HG03103 (cell line): ENCODE measurements around the gene SUCLG1.
"Not testable (repeated sequence)": the region's sequence is repeated elsewhere in the genome, so short reads cannot be mapped to it uniquely, and the experiment has no call there.

Experiments used
- ATAC-seq: cut with Tn5 transposase; IDR thresholded peaks from one replicate; pipeline ENCODE4 v1.9.1; 2021; ENCODE audit warnings: low read depth; ENCODE audit not compliant: unreplicated experiment

The SUCLG1 gene

GRCh38 chr2:84424152-84424551 is 34.9 kb downstream of the SUCLG1 start:
- ATAC-seq, result no peak

- ATAC-seq, result no peak
These were observed 37.3 kb downstream of the SUCLG1 start for GRCh38 chr2:84421791-84422190.

DNA sequence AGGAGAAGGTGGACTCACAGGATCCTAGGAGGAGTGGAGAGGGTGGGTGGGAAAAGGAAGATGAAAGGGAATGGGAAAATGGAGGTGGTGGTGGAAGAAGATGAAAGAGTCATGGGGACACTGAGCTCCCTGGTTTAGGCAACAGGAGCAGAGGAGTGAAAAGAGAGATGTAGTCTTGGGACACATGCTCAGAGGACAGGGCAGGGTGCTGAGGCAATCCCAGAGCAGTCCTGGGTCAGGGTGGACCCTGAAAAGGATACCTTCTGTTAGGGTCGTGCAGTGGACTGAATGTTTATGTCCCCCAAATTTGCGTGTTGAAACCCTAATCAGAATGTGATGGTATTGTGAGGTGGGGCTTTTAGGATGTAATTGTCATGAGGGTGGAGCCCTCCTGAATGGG is 37.9 kb downstream of the SUCLG1 start:
- no peak for ATAC-seq

DNA sequence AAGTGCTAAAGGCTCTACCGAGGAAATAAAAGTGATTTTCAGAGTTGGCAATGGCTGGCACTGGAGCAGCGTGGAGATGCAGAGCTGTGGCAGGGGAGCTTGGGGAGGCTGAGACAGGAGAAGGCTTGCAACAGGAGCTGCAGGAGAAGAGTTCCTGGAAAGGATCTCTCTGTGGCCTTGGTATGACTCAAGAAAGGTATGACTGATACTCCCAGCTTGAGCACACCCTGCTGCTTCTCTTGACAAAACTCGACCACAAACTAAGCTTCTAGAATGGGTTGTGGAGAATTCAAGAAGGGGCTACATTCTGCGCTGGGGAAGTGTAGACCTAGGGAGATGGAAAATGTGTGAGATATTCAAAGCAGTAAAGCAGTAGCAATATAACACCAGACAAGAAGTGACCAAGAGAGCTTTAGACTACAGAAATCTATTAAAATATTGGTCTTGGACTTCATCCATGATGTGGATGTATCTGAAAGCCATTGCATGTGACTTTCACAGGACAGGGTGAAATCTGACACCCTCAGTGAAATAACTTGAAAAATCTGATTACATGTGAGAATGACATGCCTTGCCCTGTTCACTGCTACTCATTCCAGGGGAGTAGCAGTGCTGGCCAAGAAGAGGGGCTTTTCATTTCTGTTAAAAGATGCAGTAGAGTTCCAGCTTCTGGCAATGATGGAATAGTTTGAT is 41.5 kb downstream of the SUCLG1 start:
- no peak for ATAC-seq

- no peak for ATAC-seq
These were observed 49.5 kb downstream of the SUCLG1 start for GRCh38 chr2:84409531-84409930.

- not testable (repeated sequence) for ATAC-seq
These were observed 57.0 kb downstream of the SUCLG1 start for GRCh38 chr2:84402111-84402510.

DNA sequence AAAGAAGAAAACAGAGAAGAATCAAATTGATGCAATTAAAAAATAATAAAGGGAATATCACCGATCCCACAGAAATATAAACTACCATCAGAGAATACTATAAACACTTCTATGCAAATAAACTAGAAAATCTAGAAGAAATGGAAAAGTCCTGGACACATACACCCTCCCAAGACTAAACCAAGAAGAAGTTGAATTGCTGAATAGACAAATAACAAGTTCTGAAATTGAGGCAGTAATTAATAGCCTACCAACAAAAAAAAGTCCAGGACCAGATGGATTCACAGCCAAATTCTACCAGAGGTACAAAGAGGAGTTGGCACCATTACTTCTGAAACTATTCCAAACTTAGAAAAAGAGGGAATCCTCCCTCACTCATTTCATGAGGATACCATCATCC is 59.2 kb downstream of the SUCLG1 start:
- not testable (repeated sequence) for ATAC-seq

GRCh38 chr2:84395820-84396219 is 63.3 kb downstream of the SUCLG1 start:
- ATAC-seq, result no peak

GRCh38 chr2:84394628-84395027 is 64.5 kb downstream of the SUCLG1 start:
- no peak for ATAC-seq

DNA sequence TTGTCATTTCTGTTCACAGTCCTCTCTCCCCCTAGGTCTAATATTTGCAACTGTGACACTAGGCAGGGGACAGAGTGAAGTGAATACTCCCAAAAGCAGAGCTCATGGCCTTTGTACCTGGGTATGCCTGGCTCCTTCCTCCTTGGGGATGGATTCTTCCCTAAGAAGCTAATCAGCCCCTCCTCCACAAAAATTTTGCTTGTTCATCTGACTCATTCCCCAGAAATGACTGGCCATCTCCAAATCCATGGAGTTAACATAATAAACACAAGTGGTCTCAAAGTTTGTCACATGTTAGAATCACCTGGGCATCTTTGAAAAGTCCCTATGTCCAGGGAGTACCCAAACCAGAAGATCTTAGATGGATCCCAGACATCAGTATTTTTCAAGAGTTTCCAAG is 65.3 kb downstream of the SUCLG1 start:
- no peak for ATAC-seq

DNA sequence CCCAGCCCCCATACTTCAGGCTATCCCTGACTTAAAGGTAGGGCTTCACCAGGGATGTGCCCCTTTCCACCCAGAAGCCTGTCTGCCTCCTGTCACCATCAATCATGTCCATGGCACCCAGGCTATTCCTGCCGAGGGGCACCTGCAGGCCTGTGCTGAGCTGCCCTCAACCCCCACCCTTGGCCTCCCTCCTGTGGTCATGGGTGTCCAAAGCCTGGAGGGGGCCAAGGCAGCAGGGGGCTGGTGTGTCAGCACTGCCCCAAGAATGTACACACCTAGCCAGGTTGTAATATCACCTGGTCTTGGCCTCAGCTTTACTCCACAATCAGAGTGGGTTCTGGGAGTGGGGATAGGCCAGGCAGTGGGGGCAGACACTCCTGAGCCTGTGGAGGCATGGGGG is 69.3 kb downstream of the SUCLG1 start:
- ATAC-seq, result no peak

DNA sequence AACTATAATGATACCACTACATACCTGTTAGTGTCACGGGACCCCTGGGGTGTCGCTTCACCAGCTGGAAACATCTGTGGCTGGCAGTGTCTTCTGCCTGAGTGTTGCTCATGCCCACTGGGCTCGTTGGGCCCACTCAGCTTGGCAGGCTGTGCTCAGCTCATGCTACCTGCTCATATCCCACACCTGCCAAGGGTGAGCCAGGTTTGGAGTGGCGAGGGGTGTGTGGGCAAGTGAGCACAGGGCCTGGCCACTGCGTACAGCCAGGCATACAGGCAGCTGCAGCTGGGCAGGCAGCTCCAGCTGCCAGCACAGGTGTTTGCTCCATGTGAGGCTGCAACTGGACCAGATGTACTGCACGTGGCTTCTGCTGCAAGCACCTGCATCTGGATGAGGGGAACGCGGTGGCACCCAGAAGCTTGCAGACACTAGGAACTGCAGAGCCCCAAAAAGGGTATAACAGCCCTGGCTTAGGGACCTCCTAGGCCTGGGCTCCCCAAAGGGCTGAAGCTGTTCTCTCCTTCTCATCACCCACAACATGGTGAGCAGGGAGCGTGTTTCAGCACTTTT is 70.1 kb downstream of the SUCLG1 start:
- no peak for ATAC-seq

- no peak for ATAC-seq
These were observed 70.9 kb downstream of the SUCLG1 start for GRCh38 chr2:84388133-84388532.

- no peak for ATAC-seq
These were observed 72.6 kb downstream of the SUCLG1 start for GRCh38 chr2:84386336-84387040.

GRCh38 chr2:84383271-84383670 is 75.8 kb downstream of the SUCLG1 start:
- ATAC-seq, result no peak

DNA sequence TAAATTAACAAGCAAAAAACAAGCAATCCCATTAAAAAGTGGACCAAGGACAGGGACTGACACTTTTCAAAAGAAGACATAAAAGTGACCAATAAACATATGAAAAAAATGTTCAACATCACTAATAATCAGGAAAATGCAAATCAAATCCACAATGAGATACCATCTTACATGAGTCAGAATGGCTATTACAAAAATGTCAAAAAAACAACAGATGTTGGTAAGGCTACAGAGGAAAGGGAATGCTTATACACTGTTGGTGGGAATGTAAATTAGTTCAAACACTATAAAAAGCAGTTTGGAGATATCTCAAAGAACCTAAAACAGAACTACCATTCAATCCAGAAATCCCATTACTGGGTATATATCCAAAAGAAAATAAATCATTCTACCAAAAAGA is 78.2 kb downstream of the SUCLG1 start:
- no peak for ATAC-seq

- no peak for ATAC-seq
These were observed 80.1 kb downstream of the SUCLG1 start for GRCh38 chr2:84378960-84379359.

DNA sequence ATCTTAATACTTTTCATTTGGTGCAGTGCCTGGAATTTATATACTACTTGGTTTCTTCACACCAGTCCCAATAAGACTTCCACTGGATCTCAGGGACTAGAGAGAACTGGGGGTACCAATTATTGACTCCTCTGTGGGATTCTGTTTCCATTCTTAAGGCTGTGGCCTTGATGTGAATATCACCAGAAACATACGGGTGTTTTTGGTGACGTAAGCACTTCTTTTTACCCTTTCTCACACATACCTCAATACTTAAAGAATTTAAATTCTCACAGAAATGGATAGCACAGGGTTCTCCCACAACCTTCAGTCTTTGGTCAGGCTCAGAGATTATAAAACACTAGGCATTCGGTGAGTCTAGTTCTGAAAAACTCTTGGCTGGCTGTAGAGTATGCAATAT is 84.1 kb downstream of the SUCLG1 start:
- ATAC-seq, result no peak

DNA sequence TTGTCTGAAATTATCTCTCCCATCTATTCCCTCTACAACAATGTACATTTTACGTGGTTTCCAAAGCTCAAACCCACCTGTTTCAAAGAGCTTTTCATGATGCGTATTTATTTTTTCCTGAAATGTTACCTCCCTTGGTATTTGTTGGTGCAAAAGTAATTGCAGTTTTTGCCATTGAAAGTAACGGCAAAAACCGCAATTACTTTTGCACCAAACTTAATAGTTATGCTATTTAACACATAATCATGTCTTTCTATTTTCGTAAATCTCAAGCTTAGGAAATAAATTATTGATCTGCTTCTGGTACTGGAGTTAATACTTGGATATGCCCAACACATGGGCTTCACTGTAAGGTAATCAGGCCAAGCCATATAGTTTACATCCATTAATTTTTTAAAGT is 85.2 kb downstream of the SUCLG1 start:
- no peak for ATAC-seq
